ENCODE data around the gene AP3B2. TPM values are rescaled to one million over a fixed set of nuclear protein-coding genes. Genes with fewer than 3 reads are reported as not detected.

AP3B2 gene
- total and polyA plus RNA-seq, 2 donors (not counting 3 experiments of a cell fraction or from before 2014, with no cell fraction given): not detected

DNA sequence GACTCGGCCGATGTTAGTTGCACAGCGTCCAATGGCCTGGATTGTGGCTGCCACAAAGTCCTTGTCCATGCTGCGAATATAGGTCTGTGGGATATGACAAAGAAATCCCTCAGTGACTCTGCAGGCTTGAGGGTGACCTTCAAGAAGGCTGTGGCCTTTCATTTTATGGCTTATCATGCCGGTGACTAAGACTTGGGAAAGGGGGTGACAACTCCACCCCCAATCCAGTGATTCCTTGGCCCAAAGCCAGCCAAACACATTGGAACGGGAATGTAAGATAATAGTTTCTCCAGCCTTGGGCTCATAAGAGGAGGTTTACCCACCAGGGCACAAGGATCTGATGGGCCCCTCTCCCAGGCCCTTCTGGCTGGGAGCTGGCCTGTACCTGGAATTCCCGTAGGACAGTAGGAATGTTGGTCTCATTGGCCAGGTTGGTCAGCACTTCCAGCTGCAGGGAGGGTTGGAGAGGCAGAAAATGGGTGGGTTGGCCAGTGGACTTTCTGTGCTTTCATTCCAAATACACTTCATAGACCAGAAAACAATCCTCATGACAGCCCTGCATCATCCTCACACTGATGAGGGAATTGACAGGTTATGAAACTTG lies 31.9 kb downstream of the AP3B2 start:
- CTCF ChIA-PET: no interaction called here
- Histone ChIP-seq H3K4me1 (ENCODE audit: control insufficient read depth, extremely low read depth, insufficient read depth, low read length) (no peaks in the 10 kb centered on the region), H3K9me3 (replicated peaks; ENCODE audit: control insufficient read depth, insufficient read depth, low read length) (no peaks in the 10 kb centered on the region), H3K36me3 (ENCODE audit: control insufficient read depth in 2 of 2, extremely low read depth in 1 of 2, insufficient read depth in 2 of 2, low read length in 2 of 2) (no peaks in the 10 kb centered on the region), H3K27ac (ENCODE audit: insufficient read depth, low read depth, low read length) (no peak overlapping the region), H3K27me3 (ENCODE audit: control insufficient read depth in 2 of 2, insufficient read depth in 2 of 2, low read length in 2 of 2) (peaks cover 7 to 9% of the 10 kb centered on the region in 2 experiments), H4K20me1 (replicated peaks; ENCODE audit: control insufficient read depth, extremely low read depth, insufficient read depth, low read length) (no peaks in the 10 kb centered on the region), H3K4me3 (replicated peaks in 1 of 3; ENCODE audit: insufficient read depth in 1 of 3, low read depth in 1 of 3, low read length in 3 of 3) (no peak overlapping the region), H3K4me2 (ENCODE audit: insufficient read depth, low read length) (no peak overlapping the region), H2AFZ (ENCODE audit: low read depth, low read length) (no peak overlapping the region), H3K9ac (replicated peaks; ENCODE audit: extremely low read depth, insufficient read depth, low read length) (no peak overlapping the region), H3K9me1 (replicated peaks; ENCODE audit: control insufficient read depth, extremely low read depth, insufficient read depth, low read length) (no peaks in the 10 kb centered on the region), H3K79me2 (ENCODE audit: control insufficient read depth, insufficient read depth, low read length) (no peaks in the 10 kb centered on the region)
- DNase-seq (ENCODE audit: low read depth, low spot score): no peak
- BruUV-seq (replicated peaks): no TSS peak
- FAIRE-seq: no peak
- dilution Hi-C loops (cut with MboI; ENCODE audit: extremely low pct_ligation_motif_present, low sequenced_read_pairs) (no loop called here), intact Hi-C loops (cut with micrococcal nuclease) (no loop called here)
- TF ChIP-seq CTCF (IDR thresholded peaks at IDR 0.05; ENCODE audit: extremely low read depth in 1 of 2, insufficient read depth in 1 of 2, low read depth in 1 of 2, low read length in 2 of 2) (no peak), EZH2 (IDR thresholded peaks at IDR 0.05; ENCODE audit: borderline replicate concordance, low read depth, low read length, severe bottlenecking) (no peak), FOS (IDR thresholded peaks at IDR 0.05; ENCODE audit: borderline replicate concordance, insufficient read depth, low read length) (no peak), JUN (IDR thresholded peaks at IDR 0.05; ENCODE audit: borderline replicate concordance, insufficient read depth, insufficient read length, low read depth) (no peak), MAX (IDR thresholded peaks at IDR 0.05; ENCODE audit: insufficient read depth, insufficient read length) (no peak), GATA2 (IDR thresholded peaks at IDR 0.05; ENCODE audit: insufficient read depth, insufficient read length, low read depth, low read length) (no peak), POLR2AphosphoS5 (IDR thresholded peaks at IDR 0.05; ENCODE audit: insufficient read depth, low read depth, low read length) (no peak), MYC (IDR thresholded peaks at IDR 0.05; ENCODE audit: low read depth, low read length) (no peak), POLR2A (IDR thresholded peaks at IDR 0.05; ENCODE audit: low read depth, low read length) (no peak)
- POLR2A ChIA-PET: no interaction called here
